K562 (cell line): Measurements from ENCODE around the gene LINGO3. TPM values are rescaled to one million over a fixed set of nuclear protein-coding genes. Genes with fewer than 3 reads are reported as not detected.
A peak's percentile ranks its signal among the peaks of the same experiment; 100 is the strongest.

Source experiments
- ARID3A ChIP-seq: IDR thresholded peaks from 2 replicates; pipeline ENCODE4 v1.6.1; 2012; ENCODE audit warnings: low read depth, low read length, improper control_type of control experiment, borderline replicate concordance
- ATF7 ChIP-seq: fragments of 450-650 bp; IDR thresholded peaks from 2 replicates; pipeline ENCODE4 v1.7.1; 2014; ENCODE audit warnings: mild to moderate bottlenecking, moderate library complexity
- CBX3 ChIP-seq, 2 experiments: IDR thresholded peaks; 1 replicate in 1 of 2; 2 replicates in 1 of 2; pipeline ENCODE4 v1.6.1; 2012; ENCODE audit warnings: inconsistent platforms in 2 of 2, low read length in 2 of 2, borderline replicate concordance in 1 of 2, control low read depth in 1 of 2
- FOSL1 ChIP-seq: fragments of 200-800 bp; sonication (Bioruptor generic); conservative IDR thresholded peaks from 2 replicates; pipeline ENCODE4 v1.6.1; 2016; ENCODE audit warnings: missing genetic modification characterization, missing compliant biosample characterization
- HEY1 ChIP-seq: fragments of 250-450 bp; sonication (Bioruptor Pico); IDR thresholded peaks from 2 replicates; pipeline ENCODE4 v1.5.0; 2020; ENCODE audit warnings: mild to moderate bottlenecking, moderate library complexity, borderline replicate concordance
- IRF2 ChIP-seq: sonication (generic); formaldehyde crosslinking; IDR thresholded peaks from 2 replicates; pipeline ENCODE4 v1.8.1; 2022; ENCODE audit warnings: mild to moderate bottlenecking, missing genetic modification reagents
- RUNX1 ChIP-seq: sonication (generic); IDR thresholded peaks from 2 replicates; pipeline ENCODE4 v1.6.1; 2016; ENCODE audit warnings: antibody characterized with exemption, low read depth
- SAFB ChIP-seq: fragments of 200-400 bp; formaldehyde crosslinking; IDR thresholded peaks from 2 replicates; pipeline ENCODE4 v1.6.1; 2017; ENCODE audit warnings: low read depth, low read length, borderline replicate concordance
- U2AF2 ChIP-seq: fragments of 200-400 bp; formaldehyde crosslinking; optimal IDR thresholded peaks from 2 replicates; pipeline ENCODE3; 2017; ENCODE audit warnings: low read depth, mild to moderate bottlenecking, low read length
- ZNF57 ChIP-seq: fragments of 450-650 bp; formaldehyde crosslinking; IDR thresholded peaks from 2 replicates; pipeline ENCODE4 v1.4.0; 2020; ENCODE audit warnings: mild to moderate bottlenecking, moderate library complexity
- polyA plus RNA-seq, 8 experiments: library from polyadenylated mRNA; depleted of rRNA in 4 of 8; stranded (reverse) in 5 of 8; unstranded in 3 of 8; fragments of >200 nt; fragmentation: Nextera tagmentation in 2 of 8; fragmentation: Illumina TruSeq in 1 of 8; extraction: Ambion mirVana in 2 of 8; extraction: Trizol in 1 of 8; gene quantifications; 2 replicates each; pipeline versions ENCODE4 v1.2.1 to v1.2.3, GENCODE V29; 2011 to 2014; ENCODE audit warnings: inconsistent platforms in 1 of 8, missing spikeins in 1 of 8
- total RNA-seq, 7 experiments: library from RNA; depleted of rRNA in 6 of 7; stranded (reverse); fragments of >200 nt in 6 of 7; fragmentation: Illumina TruSeq in 2 of 7; extraction: Trizol in 2 of 7; gene quantifications; 2 replicates each; pipeline versions ENCODE4 v1.2.1 to v1.2.3, GENCODE V29; 2011 to 2021; ENCODE audit warnings: low replicate concordance in 1 of 7
- TF ChIP-seq, protein P1 (sequence below): fragments of 450-650 bp; IDR thresholded peaks from 2 replicates; pipeline ENCODE4 v1.6.1; 2016; ENCODE audit warnings: low read depth, mild to moderate bottlenecking, moderate library complexity
- TF ChIP-seq, protein P2 (sequence below): fragments of 150-350 bp; IDR thresholded peaks from 2 replicates; pipeline ENCODE4 v1.6.1; 2014; ENCODE audit warnings: low read depth, mild to moderate bottlenecking, low read length, borderline replicate concordance
- TF ChIP-seq, protein P3 (sequence below): sonication (generic); formaldehyde crosslinking; IDR thresholded peaks from 2 replicates; pipeline ENCODE4 v1.8.0; 2023; ENCODE audit warnings: missing genetic modification reagents, mild to moderate bottlenecking, borderline replicate concordance

Gene LINGO3
- total and polyA plus RNA-seq, 9 of the 15 experiments (the other 6 are each of a cell fraction or from before 2014, with no cell fraction given) = 0.03 to 0.05 (median 0.03) TPM; not detected in 6

- no peak; a peak in 1 of 3 replicates for TF ChIP-seq CBX3 (IDR thresholded peaks at IDR 0.05; ENCODE audit: borderline replicate concordance in 1 of 2, low read length in 2 of 2)
- TF ChIP-seq IRF2 (CRISPR knock-in tag) = no peak
- no peak for TF ChIP-seq U2AF2
- no peak for TF ChIP-seq HEY1 (CRISPR knock-in tag)
- TF ChIP-seq, protein P1, sequence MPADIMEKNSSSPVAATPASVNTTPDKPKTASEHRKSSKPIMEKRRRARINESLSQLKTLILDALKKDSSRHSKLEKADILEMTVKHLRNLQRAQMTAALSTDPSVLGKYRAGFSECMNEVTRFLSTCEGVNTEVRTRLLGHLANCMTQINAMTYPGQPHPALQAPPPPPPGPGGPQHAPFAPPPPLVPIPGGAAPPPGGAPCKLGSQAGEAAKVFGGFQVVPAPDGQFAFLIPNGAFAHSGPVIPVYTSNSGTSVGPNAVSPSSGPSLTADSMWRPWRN = no peak
- TF ChIP-seq ARID3A = no peak
- 0 out of 2 replicates have a peak, but pooled peaks have one; percentile 12 for TF ChIP-seq ATF7
- no peak for TF ChIP-seq RUNX1
- TF ChIP-seq, protein P2, sequence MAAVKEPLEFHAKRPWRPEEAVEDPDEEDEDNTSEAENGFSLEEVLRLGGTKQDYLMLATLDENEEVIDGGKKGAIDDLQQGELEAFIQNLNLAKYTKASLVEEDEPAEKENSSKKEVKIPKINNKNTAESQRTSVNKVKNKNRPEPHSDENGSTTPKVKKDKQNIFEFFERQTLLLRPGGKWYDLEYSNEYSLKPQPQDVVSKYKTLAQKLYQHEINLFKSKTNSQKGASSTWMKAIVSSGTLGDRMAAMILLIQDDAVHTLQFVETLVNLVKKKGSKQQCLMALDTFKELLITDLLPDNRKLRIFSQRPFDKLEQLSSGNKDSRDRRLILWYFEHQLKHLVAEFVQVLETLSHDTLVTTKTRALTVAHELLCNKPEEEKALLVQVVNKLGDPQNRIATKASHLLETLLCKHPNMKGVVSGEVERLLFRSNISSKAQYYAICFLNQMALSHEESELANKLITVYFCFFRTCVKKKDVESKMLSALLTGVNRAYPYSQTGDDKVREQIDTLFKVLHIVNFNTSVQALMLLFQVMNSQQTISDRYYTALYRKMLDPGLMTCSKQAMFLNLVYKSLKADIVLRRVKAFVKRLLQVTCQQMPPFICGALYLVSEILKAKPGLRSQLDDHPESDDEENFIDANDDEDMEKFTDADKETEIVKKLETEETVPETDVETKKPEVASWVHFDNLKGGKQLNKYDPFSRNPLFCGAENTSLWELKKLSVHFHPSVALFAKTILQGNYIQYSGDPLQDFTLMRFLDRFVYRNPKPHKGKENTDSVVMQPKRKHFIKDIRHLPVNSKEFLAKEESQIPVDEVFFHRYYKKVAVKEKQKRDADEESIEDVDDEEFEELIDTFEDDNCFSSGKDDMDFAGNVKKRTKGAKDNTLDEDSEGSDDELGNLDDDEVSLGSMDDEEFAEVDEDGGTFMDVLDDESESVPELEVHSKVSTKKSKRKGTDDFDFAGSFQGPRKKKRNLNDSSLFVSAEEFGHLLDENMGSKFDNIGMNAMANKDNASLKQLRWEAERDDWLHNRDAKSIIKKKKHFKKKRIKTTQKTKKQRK = no peak
- no peak for TF ChIP-seq FOSL1 (tag)
- no peak for TF ChIP-seq SAFB
- TF ChIP-seq ZNF57 (CRISPR knock-in tag) = no peak
- TF ChIP-seq, protein P3, sequence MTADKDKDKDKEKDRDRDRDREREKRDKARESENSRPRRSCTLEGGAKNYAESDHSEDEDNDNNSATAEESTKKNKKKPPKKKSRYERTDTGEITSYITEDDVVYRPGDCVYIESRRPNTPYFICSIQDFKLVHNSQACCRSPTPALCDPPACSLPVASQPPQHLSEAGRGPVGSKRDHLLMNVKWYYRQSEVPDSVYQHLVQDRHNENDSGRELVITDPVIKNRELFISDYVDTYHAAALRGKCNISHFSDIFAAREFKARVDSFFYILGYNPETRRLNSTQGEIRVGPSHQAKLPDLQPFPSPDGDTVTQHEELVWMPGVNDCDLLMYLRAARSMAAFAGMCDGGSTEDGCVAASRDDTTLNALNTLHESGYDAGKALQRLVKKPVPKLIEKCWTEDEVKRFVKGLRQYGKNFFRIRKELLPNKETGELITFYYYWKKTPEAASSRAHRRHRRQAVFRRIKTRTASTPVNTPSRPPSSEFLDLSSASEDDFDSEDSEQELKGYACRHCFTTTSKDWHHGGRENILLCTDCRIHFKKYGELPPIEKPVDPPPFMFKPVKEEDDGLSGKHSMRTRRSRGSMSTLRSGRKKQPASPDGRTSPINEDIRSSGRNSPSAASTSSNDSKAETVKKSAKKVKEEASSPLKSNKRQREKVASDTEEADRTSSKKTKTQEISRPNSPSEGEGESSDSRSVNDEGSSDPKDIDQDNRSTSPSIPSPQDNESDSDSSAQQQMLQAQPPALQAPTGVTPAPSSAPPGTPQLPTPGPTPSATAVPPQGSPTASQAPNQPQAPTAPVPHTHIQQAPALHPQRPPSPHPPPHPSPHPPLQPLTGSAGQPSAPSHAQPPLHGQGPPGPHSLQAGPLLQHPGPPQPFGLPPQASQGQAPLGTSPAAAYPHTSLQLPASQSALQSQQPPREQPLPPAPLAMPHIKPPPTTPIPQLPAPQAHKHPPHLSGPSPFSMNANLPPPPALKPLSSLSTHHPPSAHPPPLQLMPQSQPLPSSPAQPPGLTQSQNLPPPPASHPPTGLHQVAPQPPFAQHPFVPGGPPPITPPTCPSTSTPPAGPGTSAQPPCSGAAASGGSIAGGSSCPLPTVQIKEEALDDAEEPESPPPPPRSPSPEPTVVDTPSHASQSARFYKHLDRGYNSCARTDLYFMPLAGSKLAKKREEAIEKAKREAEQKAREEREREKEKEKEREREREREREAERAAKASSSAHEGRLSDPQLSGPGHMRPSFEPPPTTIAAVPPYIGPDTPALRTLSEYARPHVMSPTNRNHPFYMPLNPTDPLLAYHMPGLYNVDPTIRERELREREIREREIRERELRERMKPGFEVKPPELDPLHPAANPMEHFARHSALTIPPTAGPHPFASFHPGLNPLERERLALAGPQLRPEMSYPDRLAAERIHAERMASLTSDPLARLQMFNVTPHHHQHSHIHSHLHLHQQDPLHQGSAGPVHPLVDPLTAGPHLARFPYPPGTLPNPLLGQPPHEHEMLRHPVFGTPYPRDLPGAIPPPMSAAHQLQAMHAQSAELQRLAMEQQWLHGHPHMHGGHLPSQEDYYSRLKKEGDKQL = no peak
Measured at GRCh38 chr19:2266183-2266993, 41.6 kb downstream of the LINGO3 start (continued).
